OCI-LY7 (cell line): ENCODE data around the gene COX19.

Experiments
- EZH2phosphoT487 ChIP-seq: fragments of 200-600 bp; sonication (generic); IDR thresholded peaks from 2 replicates; pipeline ENCODE4 v1.6.1; 2018; ENCODE audit warnings: low read depth, borderline replicate concordance, mild to moderate bottlenecking, mixed run types, antibody characterized with exemption, low read length, moderate library complexity, mixed read lengths
- TF ChIP-seq, protein P1 (sequence below): fragments of 200-600 bp; sonication (generic); conservative IDR thresholded peaks from 2 replicates; pipeline ENCODE4 v1.5.1; 2014; ENCODE audit warnings: mild to moderate bottlenecking, antibody characterized with exemption, low read length, moderate library complexity, mixed read lengths

DNA sequence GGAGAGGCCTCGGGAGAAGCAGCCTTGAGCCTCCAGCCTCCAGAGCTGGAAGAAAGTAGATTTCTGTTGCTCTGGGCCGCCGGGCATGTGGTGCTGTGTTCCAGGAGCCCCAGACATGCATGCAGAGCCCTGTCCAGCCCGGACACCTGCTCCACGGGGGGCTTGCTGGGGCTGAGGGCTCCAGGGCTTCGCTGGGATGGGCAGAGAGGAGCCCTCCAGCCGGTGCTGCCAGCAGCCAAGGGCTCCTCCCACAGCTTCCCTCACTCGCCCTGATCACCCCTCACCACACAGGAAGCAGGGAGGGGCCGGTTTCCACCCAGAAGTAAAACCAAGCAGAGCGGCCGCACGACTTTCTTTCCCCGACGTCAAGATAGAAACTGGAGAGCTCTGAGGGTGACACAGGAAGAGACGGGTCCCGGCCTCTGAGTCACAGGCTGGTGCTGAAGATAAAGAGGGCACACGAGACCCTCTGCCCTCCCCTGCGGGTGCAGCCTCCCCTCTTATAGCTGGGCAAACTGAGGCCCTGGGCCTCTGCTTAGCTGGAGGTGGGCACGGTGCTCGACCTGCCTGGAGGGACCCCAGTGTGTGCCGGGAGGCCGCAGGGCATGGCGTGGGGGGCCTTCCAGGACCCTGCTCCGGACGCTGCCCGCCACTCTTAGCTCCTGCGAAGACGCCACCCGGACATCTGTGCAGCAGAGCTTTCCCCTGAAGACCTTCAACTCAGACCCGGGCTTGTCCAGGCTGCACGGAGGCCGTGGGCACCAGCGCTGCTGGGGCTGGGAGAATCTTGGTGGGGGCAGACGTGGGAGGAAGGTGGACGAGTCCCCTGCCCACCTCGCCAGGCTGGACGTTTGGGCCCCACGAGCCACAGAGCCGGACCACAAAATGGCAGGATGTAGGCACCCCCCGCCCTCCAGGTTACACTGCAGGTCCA, 52.0 kb downstream of the COX19 start:
- TF ChIP-seq, protein P1, sequence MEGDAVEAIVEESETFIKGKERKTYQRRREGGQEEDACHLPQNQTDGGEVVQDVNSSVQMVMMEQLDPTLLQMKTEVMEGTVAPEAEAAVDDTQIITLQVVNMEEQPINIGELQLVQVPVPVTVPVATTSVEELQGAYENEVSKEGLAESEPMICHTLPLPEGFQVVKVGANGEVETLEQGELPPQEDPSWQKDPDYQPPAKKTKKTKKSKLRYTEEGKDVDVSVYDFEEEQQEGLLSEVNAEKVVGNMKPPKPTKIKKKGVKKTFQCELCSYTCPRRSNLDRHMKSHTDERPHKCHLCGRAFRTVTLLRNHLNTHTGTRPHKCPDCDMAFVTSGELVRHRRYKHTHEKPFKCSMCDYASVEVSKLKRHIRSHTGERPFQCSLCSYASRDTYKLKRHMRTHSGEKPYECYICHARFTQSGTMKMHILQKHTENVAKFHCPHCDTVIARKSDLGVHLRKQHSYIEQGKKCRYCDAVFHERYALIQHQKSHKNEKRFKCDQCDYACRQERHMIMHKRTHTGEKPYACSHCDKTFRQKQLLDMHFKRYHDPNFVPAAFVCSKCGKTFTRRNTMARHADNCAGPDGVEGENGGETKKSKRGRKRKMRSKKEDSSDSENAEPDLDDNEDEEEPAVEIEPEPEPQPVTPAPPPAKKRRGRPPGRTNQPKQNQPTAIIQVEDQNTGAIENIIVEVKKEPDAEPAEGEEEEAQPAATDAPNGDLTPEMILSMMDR = no peak
- TF ChIP-seq EZH2phosphoT487 = no peak
